NCI-H82 treated with DMSO at 0.1 percent for 48 hours (cell line): ENCODE results near the gene EOLA1.
"Not testable (repeated sequence)": the region's sequence is repeated elsewhere in the genome, so short reads cannot be mapped to it uniquely, and the experiment has no call there.

Source experiments
- DNase-seq: peaks from one replicate; lab custom pipeline; 2025; ENCODE audit not compliant: unreplicated experiment; lab: John Stamatoyannopoulos, UW

The EOLA1 gene

GRCh38 chrX:149595214-149595613 lies 54.4 kb downstream of the EOLA1 start, which contains the start of gene HSFX2:
Gene HSFX2, minus strand, starts transcription at chrX:149595314. Its CDS starts 614 bp downstream, at chrX:149594700.
- not testable (repeated sequence) for DNase-seq

- DNase-seq = not testable (repeated sequence)
Observed at GRCh38 chrX:149595943-149596342, 55.1 kb downstream of the EOLA1 start.
